DND-41 (cell line): Measurements from ENCODE around the gene IST1.

Experiments
- ATAC-seq: fragments of 200-7000 bp; cut with Tn5 transposase; 3 replicates; pipeline ENCODE4 v1.9.1; 2021; ENCODE audit warnings: low read depth; ENCODE audit not compliant: insufficient read depth
- DNase-seq: peaks from one replicate; pipeline ENCODE4 v3.0.0-alpha.2; 2020
- H2AFZ ChIP-seq: 2 replicates; pipeline ENCODE4 v1.6.0; 2012; ENCODE audit warnings: low read depth, low read length
- H3K27ac ChIP-seq: 2 replicates; pipeline ENCODE4 v1.5.1; 2012; ENCODE audit warnings: low read length, inconsistent platforms
- H3K27me3 ChIP-seq: fragments of 200-600 bp; sonication (generic); 2 replicates; pipeline ENCODE4 v1.6.0; 2012; ENCODE audit warnings: low read length, mild to moderate bottlenecking, inconsistent platforms; ENCODE audit not compliant: insufficient read depth, poor library complexity
- H3K36me3 ChIP-seq: 2 replicates; pipeline ENCODE4 v1.5.1; 2012; ENCODE audit warnings: low read length, inconsistent platforms; ENCODE audit not compliant: insufficient read depth
- H3K4me1 ChIP-seq: 2 replicates; pipeline ENCODE4 v1.5.1; 2012; ENCODE audit warnings: mild to moderate bottlenecking, low read length; ENCODE audit not compliant: insufficient read depth
- H3K4me2 ChIP-seq: 2 replicates; pipeline ENCODE4 v1.6.0; 2012; ENCODE audit warnings: mild to moderate bottlenecking, moderate library complexity, low read length, inconsistent platforms; ENCODE audit not compliant: insufficient read depth
- H3K4me3 ChIP-seq, 2 experiments: fragments of 200-600 bp in 1 of 2; shearing (Covaris generic) in 1 of 2; 2 replicates each; pipeline ENCODE4 v1.5.1; 2012 to 2016; ENCODE audit warnings: inconsistent platforms in 2 of 2, low read length in 2 of 2, mild to moderate bottlenecking in 2 of 2, low read depth in 1 of 2, moderate library complexity in 1 of 2
- H3K79me2 ChIP-seq: 2 replicates; pipeline ENCODE4 v1.6.0; 2012; ENCODE audit warnings: low read length, inconsistent platforms; ENCODE audit not compliant: insufficient read depth
- H3K9ac ChIP-seq: 2 replicates; pipeline ENCODE4 v1.6.0; 2012; ENCODE audit warnings: low read depth, mild to moderate bottlenecking, inconsistent platforms, low read length, moderate library complexity
- H3K9me3 ChIP-seq: 2 replicates; pipeline ENCODE4 v1.5.1; 2012; ENCODE audit warnings: low read length, moderate library complexity, mild to moderate bottlenecking, inconsistent platforms; ENCODE audit not compliant: insufficient read depth, severe bottlenecking
- H4K20me1 ChIP-seq: 2 replicates; pipeline ENCODE4 v1.6.0; 2012; ENCODE audit warnings: low read length; ENCODE audit not compliant: insufficient read depth
- CTCF ChIP-seq: IDR thresholded peaks from 2 replicates; pipeline ENCODE4 v1.5.1; 2012; ENCODE audit warnings: borderline replicate concordance, low read length, moderate library complexity, mild to moderate bottlenecking; ENCODE audit not compliant: poor library complexity, severe bottlenecking; ENCODE audit errors: extremely low read depth
- EZH2 ChIP-seq: IDR thresholded peaks from 3 replicates; pipeline ENCODE4 v1.6.1; 2012; ENCODE audit warnings: borderline replicate concordance, low read depth, mild to moderate bottlenecking, moderate library complexity, low read length, inconsistent platforms; ENCODE audit not compliant: severe bottlenecking

Gene IST1

GRCh38 chr16:71945616-71946015, 50.3 kb downstream of the IST1 start:
- H3K9ac ChIP-seq = no peak overlapping the region
- no peaks in the 10 kb centered on the region for H3K9me3 ChIP-seq
- H4K20me1 ChIP-seq = no peaks in the 10 kb centered on the region
- H3K4me1 ChIP-seq = no peaks in the 10 kb centered on the region
- H3K27me3 ChIP-seq = peaks cover 4% of the 10 kb centered on the region
- no peaks in the 10 kb centered on the region for H3K36me3 ChIP-seq
- no peak overlapping the region for H2AFZ ChIP-seq
- TF ChIP-seq CTCF = no peak
- TF ChIP-seq EZH2 = no peak
- H3K27ac ChIP-seq = no peak overlapping the region
- H3K4me2 ChIP-seq = no peak overlapping the region
- H3K4me3 ChIP-seq = no peak overlapping the region
- no peaks in the 10 kb centered on the region for H3K79me2 ChIP-seq
- DNase-seq (no peak), ATAC-seq (no peak)

DNA sequence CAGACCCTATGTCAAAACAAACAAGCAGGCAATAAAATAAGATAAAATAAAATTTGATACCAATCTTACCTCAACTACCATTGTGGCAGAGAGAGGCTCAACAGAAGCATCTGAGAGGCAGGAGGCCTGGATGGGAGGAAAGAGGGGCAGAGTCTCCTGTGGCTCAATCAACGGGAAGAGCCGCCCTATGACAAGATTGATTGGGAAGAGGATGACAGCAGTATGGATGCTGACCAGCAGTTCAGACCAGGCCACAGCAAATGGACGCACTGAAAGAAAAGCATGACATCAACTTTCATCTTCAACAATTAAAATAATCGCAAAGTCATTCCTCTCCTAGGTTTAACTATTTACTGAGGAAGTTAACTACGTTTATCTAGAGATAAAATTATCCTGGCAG, 57.5 kb downstream of the IST1 start:
- H3K27me3 ChIP-seq = peaks cover 4% of the 10 kb centered on the region
- no peak for ATAC-seq
- no peak overlapping the region for H3K4me2 ChIP-seq
- no peak overlapping the region for H2AFZ ChIP-seq
- H3K79me2 ChIP-seq = no peaks in the 10 kb centered on the region
- DNase-seq = no peak
- no peak overlapping the region for H3K27ac ChIP-seq
- no peak for TF ChIP-seq CTCF
- H3K9me3 ChIP-seq = no peaks in the 10 kb centered on the region
- H3K36me3 ChIP-seq = no peaks in the 10 kb centered on the region
- H3K4me1 ChIP-seq = peaks cover 6% of the 10 kb centered on the region
- H4K20me1 ChIP-seq = no peaks in the 10 kb centered on the region
- H3K9ac ChIP-seq = no peak overlapping the region
- H3K4me3 ChIP-seq = no peak overlapping the region

GRCh38 chr16:71954180-71954579, 58.8 kb downstream of the IST1 start:
- Histone ChIP-seq H3K79me2 (no peaks in the 10 kb centered on the region), H3K27ac (no peak overlapping the region), H4K20me1 (no peaks in the 10 kb centered on the region), H3K4me3 (no peak overlapping the region), H3K36me3 (no peaks in the 10 kb centered on the region), H3K4me2 (no peak overlapping the region), H2AFZ (no peak overlapping the region), H3K9me3 (no peaks in the 10 kb centered on the region), H3K4me1 (peaks cover 6% of the 10 kb centered on the region), H3K9ac (no peak overlapping the region), H3K27me3 (peaks cover 4% of the 10 kb centered on the region)
- ATAC-seq = no peak
- TF ChIP-seq CTCF = no peak
- no peak for TF ChIP-seq EZH2
- no peak for DNase-seq

DNA sequence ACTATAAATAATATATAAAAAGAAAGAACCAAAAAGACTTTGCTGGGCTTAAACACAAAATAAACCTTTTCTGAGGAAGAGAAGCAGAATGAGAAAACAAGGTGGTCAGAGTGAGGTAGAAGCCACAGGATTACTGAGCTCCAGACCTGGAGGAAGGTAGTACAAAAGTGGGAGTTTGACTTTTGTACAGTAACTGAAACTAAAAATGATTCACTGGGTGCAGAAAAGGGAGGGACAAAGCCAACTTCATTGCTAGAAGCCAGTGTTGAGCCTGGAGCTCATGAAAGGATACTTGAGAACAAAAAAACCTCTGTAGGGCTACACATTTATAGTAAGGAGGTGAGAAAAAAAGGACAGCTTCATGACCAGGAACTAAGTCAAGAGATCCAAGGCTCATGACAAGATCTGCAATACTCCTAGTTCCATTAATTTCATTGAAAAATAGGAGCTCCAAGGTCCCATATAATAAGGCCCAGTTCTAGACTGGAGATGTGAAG, 59.4 kb downstream of the IST1 start:
- no peak overlapping the region for H3K27ac ChIP-seq
- DNase-seq (no peak), ATAC-seq (no peak)
- no peaks in the 10 kb centered on the region for H4K20me1 ChIP-seq
- no peak overlapping the region for H3K9ac ChIP-seq
- peaks cover 6% of the 10 kb centered on the region for H3K4me1 ChIP-seq
- H3K4me2 ChIP-seq = no peak overlapping the region
- no peaks in the 10 kb centered on the region for H3K79me2 ChIP-seq
- TF ChIP-seq CTCF (no peak), EZH2 (no peak)
- H2AFZ ChIP-seq = no peak overlapping the region
- no peaks in the 10 kb centered on the region for H3K9me3 ChIP-seq
- H3K4me3 ChIP-seq = no peak overlapping the region
- peaks cover 4% of the 10 kb centered on the region for H3K27me3 ChIP-seq
- H3K36me3 ChIP-seq = no peaks in the 10 kb centered on the region
